ENCODE data around the gene IER5. TPM values are rescaled to one million over a fixed set of nuclear protein-coding genes. Genes with fewer than 3 reads are reported as not detected.
A peak's percentile ranks its signal among the peaks of the same experiment; 100 is the strongest.

The IER5 gene
- polyA plus RNA-seq, 2 of the 4 experiments (the other 2 are of a cell fraction) = 26.8 to 40.2 TPM

DNA sequence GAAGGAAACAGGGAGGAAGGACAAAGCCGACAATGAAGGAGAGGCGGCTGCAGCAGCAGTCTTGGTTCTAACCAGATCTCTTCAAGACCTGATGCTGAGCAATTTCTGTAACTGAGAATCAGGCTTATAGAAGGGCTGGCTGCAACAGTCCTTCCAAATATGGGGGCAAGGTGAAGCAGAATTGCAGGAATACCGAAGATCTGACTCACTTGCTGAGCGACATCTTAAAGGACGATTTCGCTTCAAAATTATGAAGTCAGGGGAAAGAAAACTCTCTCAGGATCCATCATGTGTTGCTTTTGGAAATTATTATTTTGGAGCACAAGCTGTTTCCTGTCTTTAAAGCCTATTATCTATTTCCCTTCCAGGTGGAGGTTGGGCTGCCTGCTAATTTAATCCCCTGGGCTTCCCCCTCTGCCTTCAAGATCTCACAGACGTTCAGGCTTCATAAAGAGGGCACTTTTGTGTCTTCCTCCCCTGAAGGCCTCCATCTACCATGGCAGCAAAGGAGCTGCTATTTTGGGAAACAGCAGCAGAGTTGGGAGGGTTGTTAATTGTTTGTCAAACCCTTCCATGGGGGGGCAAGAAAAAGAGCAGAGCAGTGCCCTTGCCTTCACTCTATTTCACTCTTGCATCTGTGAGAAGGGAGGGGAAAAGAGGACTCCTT lies 10.8 kb upstream of the IER5 start:
- 42% methylated on average over 7 of the region's 7 CpGs for WGBS (ENCODE audit: missing lambda C conversion rate)
- peak in 1 of 2 experiments; percentile 27; a peak in 3 of 6 replicates for ATAC-seq
- peak overlapping the region; percentile 66 for H3K4me2 ChIP-seq
- FAIRE-seq = no peak
- ChIA-PET CTCF (interaction anchor here (1.5 to 3.9 kb wide), 4 partner anchors 15 to 65 kb away, joined by 5 to 41 read pairs (median 12); no protein-coding TSS in a partner anchor), POLR2A (interaction anchor here (1.3 kb wide), 1 partner anchor 12 kb away, joined by 3 read pairs; no protein-coding TSS in a partner anchor)
- no peak overlapping the region for H3K4me3 ChIP-seq
- H3K27ac ChIP-seq = peak overlapping the region; percentile 69 to 87
- TF ChIP-seq NPAS2 (CRISPR knock-in tag; IDR thresholded peaks at IDR 0.05; ENCODE audit: borderline replicate concordance) = no peak
- 0 out of 2 replicates have a peak, but pooled peaks have one; percentile 14 for TF ChIP-seq GATA3 (IDR thresholded peaks at IDR 0.05; ENCODE audit: borderline replicate concordance)
- TF ChIP-seq HOXB13 (CRISPR knock-in tag; IDR thresholded peaks at IDR 0.05; ENCODE audit: low read depth) = no peak
- peak; percentile 39; the same call in 1 of the 2 replicates for TF ChIP-seq HOXB5 (CRISPR knock-in tag; IDR thresholded peaks at IDR 0.05)
- TF ChIP-seq CHD2 (IDR thresholded peaks at IDR 0.05; ENCODE audit: low read length, partially characterized antibody) = no peak
- TF ChIP-seq, protein P1, sequence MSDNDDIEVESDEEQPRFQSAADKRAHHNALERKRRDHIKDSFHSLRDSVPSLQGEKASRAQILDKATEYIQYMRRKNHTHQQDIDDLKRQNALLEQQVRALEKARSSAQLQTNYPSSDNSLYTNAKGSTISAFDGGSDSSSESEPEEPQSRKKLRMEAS (IDR thresholded peaks at IDR 0.05) = peak; percentile 23; the same call in 1 of the 2 replicates
- TF ChIP-seq, protein P2, sequence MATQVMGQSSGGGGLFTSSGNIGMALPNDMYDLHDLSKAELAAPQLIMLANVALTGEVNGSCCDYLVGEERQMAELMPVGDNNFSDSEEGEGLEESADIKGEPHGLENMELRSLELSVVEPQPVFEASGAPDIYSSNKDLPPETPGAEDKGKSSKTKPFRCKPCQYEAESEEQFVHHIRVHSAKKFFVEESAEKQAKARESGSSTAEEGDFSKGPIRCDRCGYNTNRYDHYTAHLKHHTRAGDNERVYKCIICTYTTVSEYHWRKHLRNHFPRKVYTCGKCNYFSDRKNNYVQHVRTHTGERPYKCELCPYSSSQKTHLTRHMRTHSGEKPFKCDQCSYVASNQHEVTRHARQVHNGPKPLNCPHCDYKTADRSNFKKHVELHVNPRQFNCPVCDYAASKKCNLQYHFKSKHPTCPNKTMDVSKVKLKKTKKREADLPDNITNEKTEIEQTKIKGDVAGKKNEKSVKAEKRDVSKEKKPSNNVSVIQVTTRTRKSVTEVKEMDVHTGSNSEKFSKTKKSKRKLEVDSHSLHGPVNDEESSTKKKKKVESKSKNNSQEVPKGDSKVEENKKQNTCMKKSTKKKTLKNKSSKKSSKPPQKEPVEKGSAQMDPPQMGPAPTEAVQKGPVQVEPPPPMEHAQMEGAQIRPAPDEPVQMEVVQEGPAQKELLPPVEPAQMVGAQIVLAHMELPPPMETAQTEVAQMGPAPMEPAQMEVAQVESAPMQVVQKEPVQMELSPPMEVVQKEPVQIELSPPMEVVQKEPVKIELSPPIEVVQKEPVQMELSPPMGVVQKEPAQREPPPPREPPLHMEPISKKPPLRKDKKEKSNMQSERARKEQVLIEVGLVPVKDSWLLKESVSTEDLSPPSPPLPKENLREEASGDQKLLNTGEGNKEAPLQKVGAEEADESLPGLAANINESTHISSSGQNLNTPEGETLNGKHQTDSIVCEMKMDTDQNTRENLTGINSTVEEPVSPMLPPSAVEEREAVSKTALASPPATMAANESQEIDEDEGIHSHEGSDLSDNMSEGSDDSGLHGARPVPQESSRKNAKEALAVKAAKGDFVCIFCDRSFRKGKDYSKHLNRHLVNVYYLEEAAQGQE (IDR thresholded peaks at IDR 0.05) = no peak
- TF ChIP-seq, protein P3, sequence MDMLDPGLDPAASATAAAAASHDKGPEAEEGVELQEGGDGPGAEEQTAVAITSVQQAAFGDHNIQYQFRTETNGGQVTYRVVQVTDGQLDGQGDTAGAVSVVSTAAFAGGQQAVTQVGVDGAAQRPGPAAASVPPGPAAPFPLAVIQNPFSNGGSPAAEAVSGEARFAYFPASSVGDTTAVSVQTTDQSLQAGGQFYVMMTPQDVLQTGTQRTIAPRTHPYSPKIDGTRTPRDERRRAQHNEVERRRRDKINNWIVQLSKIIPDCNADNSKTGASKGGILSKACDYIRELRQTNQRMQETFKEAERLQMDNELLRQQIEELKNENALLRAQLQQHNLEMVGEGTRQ (IDR thresholded peaks at IDR 0.05) = no peak
- TF ChIP-seq, protein P4, sequence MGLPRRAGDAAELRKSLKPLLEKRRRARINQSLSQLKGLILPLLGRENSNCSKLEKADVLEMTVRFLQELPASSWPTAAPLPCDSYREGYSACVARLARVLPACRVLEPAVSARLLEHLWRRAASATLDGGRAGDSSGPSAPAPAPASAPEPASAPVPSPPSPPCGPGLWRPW (IDR thresholded peaks at IDR 0.05) = no peak
- TF ChIP-seq, protein P5, sequence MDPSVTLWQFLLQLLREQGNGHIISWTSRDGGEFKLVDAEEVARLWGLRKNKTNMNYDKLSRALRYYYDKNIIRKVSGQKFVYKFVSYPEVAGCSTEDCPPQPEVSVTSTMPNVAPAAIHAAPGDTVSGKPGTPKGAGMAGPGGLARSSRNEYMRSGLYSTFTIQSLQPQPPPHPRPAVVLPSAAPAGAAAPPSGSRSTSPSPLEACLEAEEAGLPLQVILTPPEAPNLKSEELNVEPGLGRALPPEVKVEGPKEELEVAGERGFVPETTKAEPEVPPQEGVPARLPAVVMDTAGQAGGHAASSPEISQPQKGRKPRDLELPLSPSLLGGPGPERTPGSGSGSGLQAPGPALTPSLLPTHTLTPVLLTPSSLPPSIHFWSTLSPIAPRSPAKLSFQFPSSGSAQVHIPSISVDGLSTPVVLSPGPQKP (IDR thresholded peaks at IDR 0.05; ENCODE audit: low read depth, low read length) = no peak
- TF ChIP-seq, protein P6, sequence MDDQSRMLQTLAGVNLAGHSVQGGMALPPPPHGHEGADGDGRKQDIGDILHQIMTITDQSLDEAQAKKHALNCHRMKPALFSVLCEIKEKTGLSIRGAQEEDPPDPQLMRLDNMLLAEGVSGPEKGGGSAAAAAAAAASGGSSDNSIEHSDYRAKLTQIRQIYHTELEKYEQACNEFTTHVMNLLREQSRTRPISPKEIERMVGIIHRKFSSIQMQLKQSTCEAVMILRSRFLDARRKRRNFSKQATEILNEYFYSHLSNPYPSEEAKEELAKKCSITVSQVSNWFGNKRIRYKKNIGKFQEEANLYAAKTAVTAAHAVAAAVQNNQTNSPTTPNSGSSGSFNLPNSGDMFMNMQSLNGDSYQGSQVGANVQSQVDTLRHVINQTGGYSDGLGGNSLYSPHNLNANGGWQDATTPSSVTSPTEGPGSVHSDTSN (IDR thresholded peaks at IDR 0.05) = no peak
- TF ChIP-seq RARB (CRISPR knock-in tag; IDR thresholded peaks at IDR 0.05) = no peak
- TF ChIP-seq CBX8 (IDR thresholded peaks at IDR 0.05) = no peak
- TF ChIP-seq CBX2 (IDR thresholded peaks at IDR 0.05; ENCODE audit: borderline replicate concordance, low read depth) = no peak
- TF ChIP-seq FOXS1 (CRISPR knock-in tag; IDR thresholded peaks at IDR 0.05) = no peak
- no peak for TF ChIP-seq KDM5A (IDR thresholded peaks at IDR 0.05)
- TF ChIP-seq FOSL2 (IDR thresholded peaks at IDR 0.05) = 0 out of 2 replicates have a peak, but pooled peaks have one; percentile 12
- TF ChIP-seq FOSL2 (CRISPR knock-in tag; IDR thresholded peaks at IDR 0.05) = peak; percentile 65
- TF ChIP-seq MAZ (IDR thresholded peaks at IDR 0.05; ENCODE audit: borderline replicate concordance, low read depth, low read length) = no peak
- TF ChIP-seq CEBPB (IDR thresholded peaks at IDR 0.05) = no peak
- no peak for TF ChIP-seq ZNF302 (CRISPR knock-in tag; IDR thresholded peaks at IDR 0.05)
- no peak for TF ChIP-seq SREBF2 (IDR thresholded peaks at IDR 0.05)
- TF ChIP-seq, protein P7, sequence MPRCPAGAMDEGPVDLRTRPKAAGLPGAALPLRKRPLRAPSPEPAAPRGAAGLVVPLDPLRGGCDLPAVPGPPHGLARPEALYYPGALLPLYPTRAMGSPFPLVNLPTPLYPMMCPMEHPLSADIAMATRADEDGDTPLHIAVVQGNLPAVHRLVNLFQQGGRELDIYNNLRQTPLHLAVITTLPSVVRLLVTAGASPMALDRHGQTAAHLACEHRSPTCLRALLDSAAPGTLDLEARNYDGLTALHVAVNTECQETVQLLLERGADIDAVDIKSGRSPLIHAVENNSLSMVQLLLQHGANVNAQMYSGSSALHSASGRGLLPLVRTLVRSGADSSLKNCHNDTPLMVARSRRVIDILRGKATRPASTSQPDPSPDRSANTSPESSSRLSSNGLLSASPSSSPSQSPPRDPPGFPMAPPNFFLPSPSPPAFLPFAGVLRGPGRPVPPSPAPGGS (IDR thresholded peaks at IDR 0.05) = no peak
- TF ChIP-seq RNF2 (IDR thresholded peaks at IDR 0.05; ENCODE audit: borderline replicate concordance, low read depth) = no peak
- TF ChIP-seq, protein P8, sequence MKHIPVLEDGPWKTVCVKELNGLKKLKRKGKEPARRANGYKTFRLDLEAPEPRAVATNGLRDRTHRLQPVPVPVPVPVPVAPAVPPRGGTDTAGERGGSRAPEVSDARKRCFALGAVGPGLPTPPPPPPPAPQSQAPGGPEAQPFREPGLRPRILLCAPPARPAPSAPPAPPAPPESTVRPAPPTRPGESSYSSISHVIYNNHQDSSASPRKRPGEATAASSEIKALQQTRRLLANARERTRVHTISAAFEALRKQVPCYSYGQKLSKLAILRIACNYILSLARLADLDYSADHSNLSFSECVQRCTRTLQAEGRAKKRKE (CRISPR knock-in tag; IDR thresholded peaks at IDR 0.05; ENCODE audit: low read depth) = peak; percentile 73; the same call in 1 of the 2 replicates
- no peak for TF ChIP-seq NR3C1 (IDR thresholded peaks at IDR 0.05)
- no peak for TF ChIP-seq ESRRA (IDR thresholded peaks at IDR 0.05; ENCODE audit: borderline replicate concordance, low read length)
- no peak for TF ChIP-seq RAD21 (conservative IDR thresholded peaks at IDR 0.05 in 1 of 2, IDR thresholded peaks at IDR 0.05 in 1 of 2)
- no peaks in the 10 kb centered on the region for H3K9me3 ChIP-seq
- DNase-seq (ENCODE audit: low read depth in 1 of 2, low spot score in 1 of 2) = no peak
- peaks cover 76% of the 10 kb centered on the region for H3K4me1 ChIP-seq
